AG09319 (cell line): ENCODE results near the gene EMSY.

Experiments used
- DNase-seq: peaks from one replicate; pipeline ENCODE4 v3.0.0-alpha.2; 2010; ENCODE audit warnings: low read depth; ENCODE audit errors: extremely low read depth
- TF ChIP-seq, protein P1 (sequence below): IDR thresholded peaks from 2 replicates; pipeline ENCODE4 v1.5.1; 2011; ENCODE audit warnings: low read depth, mild to moderate bottlenecking, inconsistent platforms, low read length, moderate library complexity

Gene EMSY

GRCh38 chr11:76597533-76598425 is 153.0 kb downstream of the EMSY start:
- DNase-seq = no peak

DNA sequence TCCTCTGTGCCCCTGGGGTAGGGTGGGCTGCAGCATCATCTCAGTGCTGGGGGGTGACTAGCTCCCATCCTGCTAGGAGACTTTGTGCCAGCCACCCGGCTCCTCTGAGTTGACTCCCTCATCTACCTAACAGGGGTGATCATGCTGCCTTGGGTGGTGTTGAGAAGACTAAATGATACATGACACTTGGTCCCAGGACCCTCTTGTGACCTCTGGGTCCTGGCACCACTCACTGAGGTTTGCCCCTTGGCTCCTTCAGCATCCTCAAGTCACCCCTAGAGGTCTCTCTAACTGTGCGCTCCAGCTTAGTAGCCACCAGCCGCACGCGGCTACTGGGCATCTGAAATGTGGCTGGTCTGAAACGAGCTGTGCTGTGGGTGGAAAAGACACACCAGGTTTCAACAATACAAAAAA is 153.6 kb downstream of the EMSY start:
- TF ChIP-seq, protein P1, sequence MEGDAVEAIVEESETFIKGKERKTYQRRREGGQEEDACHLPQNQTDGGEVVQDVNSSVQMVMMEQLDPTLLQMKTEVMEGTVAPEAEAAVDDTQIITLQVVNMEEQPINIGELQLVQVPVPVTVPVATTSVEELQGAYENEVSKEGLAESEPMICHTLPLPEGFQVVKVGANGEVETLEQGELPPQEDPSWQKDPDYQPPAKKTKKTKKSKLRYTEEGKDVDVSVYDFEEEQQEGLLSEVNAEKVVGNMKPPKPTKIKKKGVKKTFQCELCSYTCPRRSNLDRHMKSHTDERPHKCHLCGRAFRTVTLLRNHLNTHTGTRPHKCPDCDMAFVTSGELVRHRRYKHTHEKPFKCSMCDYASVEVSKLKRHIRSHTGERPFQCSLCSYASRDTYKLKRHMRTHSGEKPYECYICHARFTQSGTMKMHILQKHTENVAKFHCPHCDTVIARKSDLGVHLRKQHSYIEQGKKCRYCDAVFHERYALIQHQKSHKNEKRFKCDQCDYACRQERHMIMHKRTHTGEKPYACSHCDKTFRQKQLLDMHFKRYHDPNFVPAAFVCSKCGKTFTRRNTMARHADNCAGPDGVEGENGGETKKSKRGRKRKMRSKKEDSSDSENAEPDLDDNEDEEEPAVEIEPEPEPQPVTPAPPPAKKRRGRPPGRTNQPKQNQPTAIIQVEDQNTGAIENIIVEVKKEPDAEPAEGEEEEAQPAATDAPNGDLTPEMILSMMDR = peak; percentile 43
- DNase-seq = no peak

More at GRCh38 chr11:76597533-76598425, 153.0 kb downstream of the EMSY start:
- TF ChIP-seq, protein P1 = no peak

DNA sequence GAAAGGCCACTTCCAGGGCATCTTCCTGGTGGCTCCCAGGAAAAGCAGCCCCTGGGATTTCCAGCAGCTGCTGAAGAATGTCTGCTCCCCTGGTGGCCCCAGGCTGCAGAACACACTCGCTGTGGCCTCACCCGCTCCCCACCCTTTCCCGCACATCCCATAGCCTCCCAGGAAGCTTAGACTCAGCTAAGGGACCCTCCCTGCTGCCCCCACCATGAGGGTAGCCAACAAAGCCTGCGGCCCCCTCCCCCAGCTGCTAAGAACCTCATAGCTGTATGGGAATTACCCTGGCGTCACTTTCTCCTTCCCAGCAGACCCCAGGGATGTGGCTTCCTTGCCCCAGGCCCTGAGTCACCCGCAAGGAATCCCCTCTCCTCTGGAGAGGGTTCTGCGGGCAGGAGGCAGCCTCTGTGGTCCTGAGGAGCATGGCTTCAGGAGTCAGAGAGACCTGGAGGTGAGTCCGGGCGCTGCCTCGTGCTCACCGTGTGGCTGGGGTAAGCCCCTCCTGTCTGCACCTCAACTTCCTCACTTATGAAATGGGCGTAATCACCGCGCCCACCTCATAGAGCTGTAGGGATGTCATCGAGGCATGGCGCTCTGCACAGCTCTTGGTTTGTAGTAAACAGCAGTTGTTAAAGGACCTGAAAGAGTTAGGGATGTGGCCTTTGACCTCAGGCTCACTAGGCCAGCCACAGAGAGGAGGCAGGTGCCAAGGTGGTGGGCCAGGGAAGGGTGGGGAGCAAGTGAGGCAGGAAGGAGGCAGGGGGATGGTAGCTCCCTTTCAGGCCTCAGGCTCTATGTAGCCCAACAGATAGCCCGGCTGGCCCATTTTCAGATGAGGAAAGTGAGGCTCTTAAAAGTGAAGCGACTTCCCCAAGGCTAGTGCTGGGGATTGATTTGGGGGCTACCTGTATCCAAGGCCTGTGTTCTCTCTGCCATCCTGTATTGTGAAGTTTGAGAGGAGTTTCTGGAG is 154.5 kb downstream of the EMSY start:
- TF ChIP-seq, protein P1 = no peak
- DNase-seq = no peak

- DNase-seq = no peak
- TF ChIP-seq, protein P1 = no peak
Observed at GRCh38 chr11:76600124-76600655, 155.4 kb downstream of the EMSY start.

DNA sequence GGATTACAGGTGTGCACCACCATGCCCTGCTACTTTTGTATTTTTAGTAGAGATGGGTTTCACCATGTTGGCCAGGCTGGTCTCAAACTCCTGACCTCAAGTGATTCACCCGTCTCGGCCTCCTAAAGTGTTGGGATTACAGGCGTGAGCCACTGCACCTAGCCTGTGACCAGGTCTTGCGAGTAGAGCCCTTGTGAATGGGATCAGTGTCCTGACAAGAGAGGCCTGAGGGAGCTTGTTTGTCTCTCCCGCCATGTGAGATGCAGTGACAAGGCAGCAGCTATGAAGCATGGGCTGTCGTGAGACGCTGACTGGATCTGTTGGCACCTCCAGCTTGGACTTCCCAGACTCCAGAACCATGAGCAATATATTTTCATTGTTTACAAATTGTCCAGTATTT is 156.5 kb downstream of the EMSY start:
- DNase-seq = no peak
- TF ChIP-seq, protein P1 = no peak

- no peak for DNase-seq
- TF ChIP-seq, protein P1 = no peak
Observed at GRCh38 chr11:76601724-76602123, 156.9 kb downstream of the EMSY start.
